GM13977 (cell line): Measurements from ENCODE around the gene GNB5.

Experiments used
- DNase-seq: peaks from one replicate; pipeline ENCODE4 v3.0.0; 2012; ENCODE audit warnings: low spot score
- CTCF ChIP-seq: IDR thresholded peaks from 2 replicates; pipeline ENCODE4 v1.5.1; 2012; ENCODE audit warnings: mild to moderate bottlenecking, control low read depth; ENCODE audit not compliant: insufficient read depth; ENCODE audit errors: extremely low read depth, missing control alignments
- in situ Hi-C: fragments of 300-500 bp; cut with MboI; formaldehyde crosslinking; loops from one replicate; pipeline ENCODE4 v1.12.0; 2022; ENCODE audit warnings: low sequenced_read_pairs, low pct_unique_long_range_greater_than_20kb, mixed read lengths, inconsistent platforms; ENCODE audit not compliant: unreplicated experiment

GNB5 gene

GRCh38 chr15:52213206-52213605 lies 22.0 kb upstream of the GNB5 start:
- DNase-seq = no peak
- in situ Hi-C loops = no loop called here
- TF ChIP-seq CTCF = no peak

DNA sequence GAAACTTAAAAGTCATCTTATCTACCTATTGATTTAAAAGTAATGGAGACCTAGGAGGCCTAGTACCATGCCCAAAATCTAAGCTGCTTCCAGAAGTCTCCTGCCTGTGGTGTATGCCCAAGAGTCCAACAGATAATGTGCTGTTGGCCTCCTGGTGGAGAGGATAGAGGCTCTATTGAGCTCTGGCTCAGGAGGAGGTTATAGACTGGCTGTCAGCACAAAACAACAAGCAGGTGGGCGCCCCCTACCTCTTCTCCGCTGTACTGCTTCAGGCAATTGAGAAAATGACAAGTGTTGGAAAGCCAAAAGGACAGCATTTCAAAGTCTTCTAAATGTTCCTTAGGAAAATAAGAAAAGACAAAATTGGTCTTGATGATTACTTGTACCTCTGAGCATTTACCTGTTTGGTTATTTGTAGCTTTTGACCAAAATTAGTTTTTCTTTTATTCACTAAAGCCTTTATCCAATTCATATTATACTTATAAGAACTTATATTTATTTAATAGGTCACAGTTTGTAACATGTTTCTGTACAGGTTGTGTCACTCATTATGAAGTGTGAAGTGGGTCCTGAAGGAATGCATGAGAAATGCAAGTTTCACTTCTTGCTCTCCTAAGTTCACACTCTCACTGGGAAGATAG lies 17.2 kb upstream of the GNB5 start:
- in situ Hi-C loops = no loop called here
- TF ChIP-seq CTCF = peak; percentile 91
- peak; percentile 69 for DNase-seq

DNA sequence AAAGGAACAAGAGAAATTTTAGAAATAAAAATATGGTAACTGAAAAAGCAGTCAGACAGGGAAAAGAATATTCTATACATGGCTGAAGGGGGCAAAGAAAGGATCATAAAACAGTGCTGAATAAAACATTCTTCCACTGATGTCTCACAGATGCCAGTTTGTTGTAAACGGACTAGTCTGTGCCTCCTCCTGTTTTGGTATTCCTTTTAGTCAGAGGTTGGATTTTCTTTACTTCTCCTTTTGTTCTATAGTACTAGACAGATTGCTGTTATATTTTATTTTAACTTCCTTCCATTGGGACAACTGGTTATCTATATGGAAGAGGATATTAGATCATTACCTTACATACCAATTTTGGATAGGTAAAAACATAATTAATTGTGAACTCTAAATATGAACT lies 16.0 kb upstream of the GNB5 start:
- TF ChIP-seq CTCF = no peak
- no peak for DNase-seq
- in situ Hi-C loops = no loop called here

DNA sequence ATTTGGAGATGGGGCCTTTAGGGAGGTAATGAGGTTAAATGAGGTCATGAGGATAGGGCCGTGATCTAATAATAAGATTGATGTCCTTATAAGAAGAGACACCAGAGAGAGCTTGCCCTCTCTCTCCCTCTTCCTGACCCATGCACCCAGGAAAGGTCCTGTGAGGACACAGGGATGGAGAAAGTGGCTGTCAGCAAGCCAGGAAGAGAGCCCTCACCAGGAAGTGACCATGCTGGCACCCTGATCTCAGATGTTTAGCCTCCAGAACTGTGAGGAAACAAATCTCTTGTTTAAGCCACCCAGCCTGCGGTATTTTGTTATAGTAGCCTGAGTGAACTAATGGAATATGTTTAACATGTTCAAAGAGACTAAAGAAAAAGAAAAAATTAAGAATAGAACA lies 15.3 kb upstream of the GNB5 start:
- TF ChIP-seq CTCF = no peak
- DNase-seq = no peak
- in situ Hi-C loops = no loop called here

GRCh38 chr15:52204657-52205056 lies 13.5 kb upstream of the GNB5 start:
- DNase-seq = no peak
- no peak for TF ChIP-seq CTCF
- in situ Hi-C loops = no loop called here

- in situ Hi-C loops = no loop called here
Measured at GRCh38 chr15:52200831-52201365, 9.7 kb upstream of the GNB5 start.

More at GRCh38 chr15:52200831-52201365, 9.7 kb upstream of the GNB5 start:
- DNase-seq = no peak
- no peak for TF ChIP-seq CTCF
